ENCODE measurements around the gene PPP4R3C.

- TF ChIP-seq YY1 (IDR thresholded peaks at IDR 0.05; ENCODE audit: low read depth) (no peak), NFIC (IDR thresholded peaks at IDR 0.05) (no peak), TEAD4 (IDR thresholded peaks at IDR 0.05) (no peak), USF1 (IDR thresholded peaks at IDR 0.05) (no peak), EP300 (IDR thresholded peaks at IDR 0.05; ENCODE audit: borderline replicate concordance) (no peak), TCF12 (IDR thresholded peaks at IDR 0.05; ENCODE audit: low read depth) (no peak)
Measured at GRCh38 chrX:27466051-27466450, 2.9 kb upstream of the PPP4R3C start.

All from Ishikawa (cell line).